GM18502 (cell line): Measurements from ENCODE around the gene PADI2.

ENCODE experiments used
- ATAC-seq: cut with Tn5 transposase; IDR thresholded peaks from one replicate; pipeline ENCODE4 v1.9.1; 2021; ENCODE audit warnings: mild to moderate bottlenecking; ENCODE audit not compliant: unreplicated experiment, poor library complexity

The PADI2 gene

GRCh38 chr1:17119076-17119772 lies at the start of gene PADI2:
Gene PADI2, minus strand, starts transcription at chr1:17119451. Its CDS starts 80 bp downstream, at chr1:17119371.
- peak; percentile 61 for ATAC-seq

- no peak for ATAC-seq
Measured at GRCh38 chr1:17168091-17168876, 49.0 kb upstream of the PADI2 start.

GRCh38 chr1:17167786-17168090 lies 48.5 kb upstream of the PADI2 start:
- ATAC-seq: no peak

- ATAC-seq: no peak
Measured at GRCh38 chr1:17167041-17167785, 48.0 kb upstream of the PADI2 start.

- ATAC-seq: no peak
Measured at GRCh38 chr1:17165823-17166222, 46.6 kb upstream of the PADI2 start.

- ATAC-seq: no peak
Measured at GRCh38 chr1:17163789-17164666, 44.8 kb upstream of the PADI2 start.

GRCh38 chr1:17163371-17163770 lies 44.1 kb upstream of the PADI2 start:
- no peak for ATAC-seq

GRCh38 chr1:17162941-17163340 lies 43.7 kb upstream of the PADI2 start:
- no peak for ATAC-seq

- ATAC-seq: no peak
Measured at GRCh38 chr1:17161926-17162800, 42.9 kb upstream of the PADI2 start.

- ATAC-seq: no peak
Measured at GRCh38 chr1:17161137-17161740, 42.0 kb upstream of the PADI2 start.

- no peak for ATAC-seq
Measured at GRCh38 chr1:17158961-17159360, 39.7 kb upstream of the PADI2 start.

GRCh38 chr1:17156108-17156507 lies 36.9 kb upstream of the PADI2 start:
- ATAC-seq: no peak

GRCh38 chr1:17155257-17155920 lies 36.1 kb upstream of the PADI2 start:
- ATAC-seq: no peak

- ATAC-seq: no peak
Measured at GRCh38 chr1:17149771-17150170, 30.5 kb upstream of the PADI2 start.

- no peak for ATAC-seq
Measured at GRCh38 chr1:17148950-17149608, 29.8 kb upstream of the PADI2 start.

GRCh38 chr1:17145648-17146047 lies 26.4 kb upstream of the PADI2 start:
- no peak for ATAC-seq

GRCh38 chr1:17143760-17144159 lies 24.5 kb upstream of the PADI2 start:
- no peak for ATAC-seq
